Esophagus muscularis mucosa (tissue), 4 donors: ENCODE measurements around the gene SPTBN4.

Experiments
- CTCF ChIP-seq, 3 experiments: fragments of 200-600 bp in 2 of 3; fragments of 450-650 bp in 1 of 3; sonication (generic) in 2 of 3; IDR thresholded peaks; one replicate each; pipeline ENCODE4 v1.5.1; 2017 to 2019; ENCODE audit warnings: antibody characterized with exemption in 3 of 3, mild to moderate bottlenecking in 2 of 3, moderate library complexity in 1 of 3
- EP300 ChIP-seq: sonication (generic); formaldehyde crosslinking; IDR thresholded peaks from one replicate; pipeline ENCODE4 v1.6.1; 2017; ENCODE audit warnings: antibody characterized with exemption
- POLR2A ChIP-seq: fragments of 450-650 bp; IDR thresholded peaks from one replicate; pipeline ENCODE4 v1.6.1; 2017; ENCODE audit warnings: antibody characterized with exemption, moderate library complexity, mild to moderate bottlenecking, low read depth
- POLR2AphosphoS5 ChIP-seq, 2 donors: sonication (generic); formaldehyde crosslinking; IDR thresholded peaks; one replicate each; pipeline ENCODE4 v1.6.1; 2017; ENCODE audit warnings: antibody characterized with exemption in 2 of 2

GRCh38 chr19:40608957-40609356 is 142.2 kb downstream of the SPTBN4 start:
- no peak for TF ChIP-seq POLR2AphosphoS5 (IDR thresholded peaks at IDR 0.05)
- TF ChIP-seq EP300 = no peak
- no peak for TF ChIP-seq POLR2A
- no peak for TF ChIP-seq CTCF (IDR thresholded peaks at IDR 0.05)
